Embryonic facial prominence (tissue), 1 donor: Measurements from ENCODE around the gene SPAG4.

Experiments used
- DNase-seq: peaks from one replicate; pipeline ENCODE4 v3.0.0-alpha.2; 2016; ENCODE audit errors: extremely low spot score

The SPAG4 gene

GRCh38 chr20:35598899-35599775, 16.5 kb upstream of the SPAG4 start:
- DNase-seq, result no peak

DNA sequence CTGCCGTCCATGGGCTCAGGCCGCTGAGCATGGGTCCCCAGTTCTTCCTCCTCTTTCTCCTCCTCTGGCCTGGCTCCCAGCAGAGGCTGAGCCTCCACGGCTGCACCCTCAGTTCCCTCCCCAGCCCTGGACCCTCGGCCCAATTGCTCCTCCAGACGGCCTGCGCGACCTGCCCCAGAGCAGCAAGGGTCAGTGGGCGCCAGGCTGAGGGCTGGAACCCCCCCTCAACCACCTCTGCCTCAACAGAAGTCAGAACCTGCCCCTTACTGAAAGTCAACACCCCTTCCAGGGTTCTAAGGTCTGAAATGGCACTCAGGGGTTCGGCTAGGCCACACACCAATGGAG, 15.9 kb upstream of the SPAG4 start:
- no peak for DNase-seq

DNA sequence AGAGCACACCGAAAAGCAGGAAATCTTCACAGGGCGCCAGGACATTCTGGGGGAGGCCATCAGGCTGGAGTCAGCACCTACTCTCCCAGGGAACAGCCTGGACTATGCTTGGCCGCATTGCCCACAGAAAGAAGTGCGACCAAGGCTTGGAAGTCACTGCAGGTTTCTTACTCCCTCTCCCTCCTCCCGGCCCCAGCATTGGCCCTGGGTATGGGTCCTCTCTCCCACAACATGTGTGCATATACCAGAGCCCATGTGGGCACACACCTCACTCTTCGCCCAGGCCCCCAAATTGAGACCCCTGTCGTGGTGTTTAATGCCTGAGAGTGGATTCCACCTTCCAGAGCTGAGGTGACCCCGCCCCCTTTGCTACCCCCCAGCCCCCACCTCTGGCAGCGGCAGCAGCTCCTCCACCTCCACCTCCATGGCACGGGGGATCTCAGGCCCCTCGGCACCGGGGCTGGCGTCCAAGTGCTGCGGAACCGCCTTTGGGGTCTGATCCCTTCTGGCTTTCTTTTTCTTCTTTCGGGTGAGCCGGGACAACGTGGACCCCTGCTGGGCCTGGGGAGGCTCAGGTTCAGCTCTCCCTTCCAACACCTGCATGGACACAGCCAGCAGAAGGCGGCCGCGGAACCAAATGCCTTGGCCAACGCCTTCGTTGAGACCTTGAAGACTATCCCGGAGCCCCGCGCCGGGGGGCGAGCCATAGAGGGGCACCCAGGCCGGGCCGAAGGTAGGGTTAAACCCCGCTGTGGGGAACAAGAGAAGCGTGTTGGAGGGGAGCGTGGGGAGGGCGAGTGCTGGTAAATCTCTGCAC, 15.2 kb upstream of the SPAG4 start:
- DNase-seq, result no peak

DNA sequence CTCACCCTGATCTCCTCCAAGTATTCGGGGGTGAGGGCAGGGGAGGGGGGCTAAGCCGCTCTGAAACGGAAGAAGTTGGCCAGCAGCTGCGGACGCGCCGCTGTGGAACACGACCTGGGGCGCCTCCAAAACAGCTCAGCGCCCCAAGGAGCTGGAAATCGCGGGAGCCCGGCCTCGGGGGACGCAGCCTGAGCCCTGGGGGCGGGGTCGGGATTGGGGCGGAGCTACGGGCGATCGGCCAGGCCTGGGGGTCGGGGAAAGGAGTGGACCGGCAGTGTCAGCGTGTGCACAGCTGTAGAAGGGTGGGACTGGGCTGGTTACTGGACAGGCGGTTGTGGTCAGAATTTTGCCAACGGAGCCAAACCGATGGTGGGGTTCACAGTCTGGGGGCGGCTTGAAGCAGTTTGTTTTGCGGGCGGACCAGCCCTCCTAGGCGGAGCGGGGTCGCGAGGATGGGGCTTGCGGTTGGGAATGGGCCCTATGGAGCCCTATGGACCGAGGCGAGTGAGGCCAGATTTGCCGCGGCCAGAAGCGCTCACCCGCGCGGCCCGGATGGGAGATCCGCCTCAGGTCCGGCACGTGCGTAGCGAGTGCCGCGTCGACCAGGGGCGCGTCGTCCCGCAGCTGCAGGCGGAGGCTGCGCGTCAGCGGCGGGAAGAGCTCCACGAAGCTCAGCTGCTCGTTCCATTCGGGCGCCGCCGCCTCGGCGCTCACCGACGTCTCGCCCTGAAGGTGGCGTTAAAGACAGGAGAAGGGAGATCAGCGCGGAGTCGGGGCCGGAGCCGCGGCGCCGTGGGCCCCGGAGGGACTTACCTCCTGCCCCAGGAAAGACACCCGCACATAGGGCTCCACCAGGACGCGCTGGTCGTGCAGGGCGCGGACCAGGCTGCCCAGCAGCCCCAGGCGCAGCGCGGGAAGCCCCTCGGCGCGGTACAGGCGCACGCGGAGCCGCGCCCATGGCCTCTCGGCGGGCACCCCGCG, 14.3 kb upstream of the SPAG4 start:
- DNase-seq, result peak; percentile 53

DNA sequence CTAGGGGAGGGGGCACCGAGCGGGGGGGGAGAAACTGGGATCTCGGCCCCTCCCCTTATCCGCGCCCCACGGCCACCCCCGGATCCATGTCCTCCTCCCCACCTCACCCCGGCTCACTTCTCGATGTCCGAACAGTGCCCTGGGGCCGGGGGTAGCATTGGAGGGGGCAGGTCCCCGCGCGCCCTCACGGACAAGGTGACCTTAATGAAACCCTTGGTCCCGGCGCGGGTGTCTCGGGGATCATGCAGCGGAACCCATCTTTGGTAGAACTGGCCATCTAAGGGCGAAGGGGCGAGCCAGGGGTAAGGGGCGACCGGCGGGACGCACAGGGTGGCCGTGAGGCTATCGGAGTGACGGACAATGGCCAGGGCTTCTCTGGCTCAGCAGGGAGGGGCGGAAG, 13.6 kb upstream of the SPAG4 start:
- no peak for DNase-seq

DNA sequence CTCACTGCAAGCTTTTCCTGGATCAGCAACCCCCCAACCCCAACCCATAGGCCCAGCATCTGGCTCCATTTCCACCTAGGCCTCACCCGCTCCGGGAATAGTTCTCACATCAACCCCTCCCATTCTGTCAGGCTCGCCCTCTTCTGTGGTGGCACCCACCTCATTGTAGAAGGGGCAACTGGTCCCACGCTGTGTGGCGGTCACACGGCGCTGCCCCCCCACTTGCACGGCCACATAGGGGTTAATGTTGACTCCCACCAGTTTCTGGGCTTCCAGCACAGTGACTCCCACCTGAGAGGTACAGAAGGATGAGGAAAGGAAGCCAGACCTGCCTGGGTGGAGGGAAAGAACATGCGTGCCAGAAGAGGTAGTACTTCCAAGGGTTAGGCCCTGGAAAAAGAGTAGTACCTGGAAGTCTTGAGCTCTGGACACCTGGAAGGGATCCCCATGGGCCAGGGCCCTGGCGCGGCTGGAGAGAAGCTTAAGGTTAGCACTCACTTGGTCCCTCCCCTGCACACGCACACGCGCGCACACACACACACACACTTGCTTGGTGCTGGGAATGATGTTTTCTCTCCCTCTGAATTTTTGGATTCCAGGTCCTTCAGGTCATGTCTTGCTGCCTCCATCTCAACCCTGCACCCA, 12.7 kb upstream of the SPAG4 start:
- no peak for DNase-seq

GRCh38 chr20:35603695-35604448, 11.8 kb upstream of the SPAG4 start:
- DNase-seq, result no peak

GRCh38 chr20:35604449-35604747, 11.2 kb upstream of the SPAG4 start:
- DNase-seq, result no peak

DNA sequence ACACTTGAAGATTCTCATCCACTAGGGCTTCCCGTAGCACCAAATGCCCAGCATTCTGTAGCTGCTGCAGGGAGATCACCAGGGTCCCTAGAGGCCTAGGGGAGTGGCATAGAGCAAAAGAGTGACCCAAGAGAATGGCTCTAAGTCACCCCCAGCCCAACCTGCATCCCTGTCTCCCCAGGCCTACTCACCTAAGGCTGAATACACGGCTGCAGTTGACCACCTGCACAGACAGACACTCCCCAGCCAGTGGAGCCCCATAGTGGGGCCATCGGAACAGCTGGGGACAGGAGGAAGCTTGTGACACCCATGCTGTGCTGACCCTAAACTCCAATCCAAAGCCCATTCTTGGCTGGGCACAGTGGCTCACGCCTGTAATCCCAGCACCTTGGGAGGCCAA, 9.5 kb upstream of the SPAG4 start:
- no peak for DNase-seq

GRCh38 chr20:35607003-35607735, 8.5 kb upstream of the SPAG4 start:
- DNase-seq, result no peak

GRCh38 chr20:35610833-35611427, 4.7 kb upstream of the SPAG4 start:
- DNase-seq, result no peak

DNA sequence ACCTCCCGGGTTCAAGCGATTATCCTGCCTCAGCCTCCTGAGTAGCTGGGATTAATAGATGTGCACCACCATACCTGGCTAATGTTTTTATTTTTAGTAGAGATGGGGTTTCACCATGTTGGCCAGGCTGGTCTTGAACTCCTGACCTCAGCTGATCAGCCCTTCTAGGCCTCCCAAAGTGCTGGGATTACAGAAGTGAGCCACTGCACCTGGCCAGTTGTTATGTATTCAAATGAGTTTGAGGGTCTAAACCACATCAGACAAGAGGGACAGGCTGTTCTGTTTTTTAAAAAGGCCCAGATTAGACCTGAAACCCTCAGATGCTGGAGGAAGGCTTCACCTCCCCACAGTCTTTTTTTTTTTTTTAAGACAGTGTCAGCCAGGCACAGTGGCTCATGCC, 4.1 kb upstream of the SPAG4 start:
- no peak for DNase-seq

DNA sequence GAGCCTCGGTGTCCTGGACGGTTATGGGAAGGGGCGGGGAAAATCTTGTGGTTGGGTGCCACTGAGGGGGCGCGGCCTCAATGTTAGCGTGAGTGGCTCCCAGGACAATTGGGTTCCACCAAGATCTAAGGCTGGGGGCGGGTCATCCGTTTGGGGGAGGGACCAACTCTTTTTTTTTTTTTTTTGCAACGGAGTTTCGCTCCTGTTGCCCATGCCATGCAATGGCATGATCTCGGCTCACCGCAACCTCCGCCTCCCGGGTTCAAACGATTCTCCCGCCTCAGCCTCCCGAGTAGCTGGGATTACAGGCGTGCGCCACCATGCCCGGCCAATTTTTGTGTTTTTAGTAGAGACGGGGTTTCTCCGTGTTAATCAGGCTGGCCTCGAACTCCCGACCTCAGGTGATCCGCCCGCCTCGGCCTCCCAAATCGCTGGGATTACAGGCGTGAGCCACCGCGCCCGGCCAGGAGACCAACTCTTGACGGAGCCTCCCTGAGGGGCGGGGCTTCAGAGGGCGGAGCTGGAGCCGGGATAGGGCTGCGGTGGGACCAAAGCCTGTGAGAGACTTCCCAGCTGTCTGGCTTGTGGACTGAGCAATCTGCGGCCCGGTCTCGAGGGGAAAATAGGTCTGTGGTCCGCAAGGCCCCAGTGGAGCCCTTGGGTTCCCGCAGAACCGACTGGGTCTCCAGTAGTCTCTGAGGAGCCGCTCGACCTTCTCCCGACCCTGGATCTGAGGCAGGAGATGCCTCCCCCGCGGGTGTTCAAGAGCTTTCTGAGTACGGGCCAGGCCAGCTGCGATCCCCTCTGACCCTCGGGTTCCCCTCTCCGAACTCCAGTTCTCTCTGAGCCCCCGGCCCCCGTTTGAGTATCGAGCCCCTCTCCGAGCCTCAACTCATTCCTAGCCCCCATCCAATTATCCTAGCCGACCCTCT, 1.1 kb downstream of the SPAG4 start:
- no peak for DNase-seq

GRCh38 chr20:35617397-35618262, 2.0 kb downstream of the SPAG4 start:
- no peak for DNase-seq

DNA sequence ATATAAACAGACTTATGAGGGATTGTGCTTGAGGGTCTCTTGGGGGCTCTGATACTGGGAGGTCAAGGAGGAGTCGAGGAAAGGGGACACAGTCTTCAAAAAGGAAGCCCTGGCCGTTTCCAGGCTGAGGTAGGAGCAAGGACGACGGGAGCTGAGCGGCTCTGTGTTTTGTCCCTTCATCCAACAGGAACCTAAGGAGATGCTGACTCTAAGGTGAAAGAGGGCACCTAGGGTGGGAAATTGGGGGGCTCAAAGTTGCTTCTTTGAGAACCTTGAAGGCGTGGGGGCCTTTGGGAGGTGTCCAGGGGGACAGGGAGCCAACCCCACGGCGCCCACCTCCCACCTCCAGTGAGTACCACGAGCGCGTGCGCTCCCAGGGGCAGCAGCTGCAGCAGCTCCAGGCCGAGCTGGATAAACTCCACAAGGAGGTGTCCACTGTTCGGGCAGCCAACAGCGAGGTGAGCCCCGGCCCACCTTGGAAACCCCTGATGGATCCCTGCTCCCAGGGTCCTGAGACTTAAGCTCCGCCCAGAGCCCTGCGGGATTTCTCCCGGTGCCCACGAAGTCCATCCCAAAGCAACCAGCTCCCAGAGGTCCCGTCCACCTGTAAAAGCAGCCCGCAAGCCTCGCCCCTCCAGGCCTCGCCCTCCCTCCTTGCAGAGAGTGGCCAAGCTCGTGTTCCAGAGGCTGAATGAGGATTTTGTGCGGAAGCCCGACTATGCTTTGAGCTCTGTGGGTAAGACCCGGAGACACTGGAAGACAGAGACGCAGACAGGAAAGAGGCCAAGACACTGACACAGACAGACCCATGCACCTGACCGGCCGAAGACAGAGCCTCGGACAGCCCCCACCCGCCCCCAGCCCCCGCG, 2.9 kb downstream of the SPAG4 start:
- no peak for DNase-seq

DNA sequence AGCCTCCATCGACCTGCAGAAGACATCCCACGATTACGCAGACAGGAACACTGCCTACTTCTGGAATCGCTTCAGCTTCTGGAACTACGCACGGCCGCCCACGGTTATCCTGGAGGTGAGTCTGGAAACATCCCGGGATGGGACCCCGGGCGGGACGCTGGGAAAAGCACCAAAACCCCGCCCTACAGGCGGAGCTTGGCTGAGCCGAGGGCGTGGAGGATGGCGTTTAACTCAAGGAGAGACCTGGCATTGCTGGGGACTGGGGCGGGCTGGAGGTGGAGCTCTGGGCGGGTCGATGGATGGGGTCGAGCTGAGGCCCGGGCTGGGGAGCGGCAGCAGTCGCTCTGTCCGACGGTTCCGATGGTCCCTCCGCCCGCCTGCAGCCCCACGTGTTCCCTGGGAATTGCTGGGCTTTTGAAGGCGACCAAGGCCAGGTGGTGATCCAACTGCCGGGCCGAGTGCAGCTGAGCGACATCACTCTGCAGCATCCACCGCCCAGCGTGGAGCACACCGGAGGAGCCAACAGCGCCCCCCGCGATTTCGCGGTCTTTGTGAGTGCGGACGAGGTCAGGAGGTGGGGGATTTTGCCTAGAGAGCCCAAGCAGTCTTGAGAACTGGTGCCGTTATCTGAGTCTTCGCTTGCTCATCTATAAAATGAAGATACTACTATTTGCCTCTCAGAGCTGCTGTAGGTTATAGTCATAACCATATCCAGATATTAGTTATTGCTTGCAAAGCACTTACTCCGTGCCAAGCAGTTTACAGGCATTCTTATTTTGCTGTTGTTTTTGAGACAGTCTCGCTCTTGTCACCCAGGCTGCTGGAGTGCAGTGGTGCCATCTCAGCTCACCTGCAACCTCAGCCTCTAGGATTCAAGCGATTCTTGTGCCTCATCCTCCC, 3.8 kb downstream of the SPAG4 start:
- DNase-seq, result no peak
